DND-41 (cell line): Measurements from ENCODE around the gene MCC.

ENCODE experiments used
- ATAC-seq: fragments of 200-7000 bp; cut with Tn5 transposase; 3 replicates; pipeline ENCODE4 v1.9.1; 2021; ENCODE audit warnings: low read depth; ENCODE audit not compliant: insufficient read depth
- DNase-seq: peaks from one replicate; pipeline ENCODE4 v3.0.0-alpha.2; 2020
- H2AFZ ChIP-seq: 2 replicates; pipeline ENCODE4 v1.6.0; 2012; ENCODE audit warnings: low read depth, low read length
- H3K27ac ChIP-seq: 2 replicates; pipeline ENCODE4 v1.5.1; 2012; ENCODE audit warnings: low read length, inconsistent platforms
- H3K27me3 ChIP-seq: fragments of 200-600 bp; sonication (generic); 2 replicates; pipeline ENCODE4 v1.6.0; 2012; ENCODE audit warnings: low read length, mild to moderate bottlenecking, inconsistent platforms; ENCODE audit not compliant: insufficient read depth, poor library complexity
- H3K36me3 ChIP-seq: 2 replicates; pipeline ENCODE4 v1.5.1; 2012; ENCODE audit warnings: low read length, inconsistent platforms; ENCODE audit not compliant: insufficient read depth
- H3K4me1 ChIP-seq: 2 replicates; pipeline ENCODE4 v1.5.1; 2012; ENCODE audit warnings: mild to moderate bottlenecking, low read length; ENCODE audit not compliant: insufficient read depth
- H3K4me2 ChIP-seq: 2 replicates; pipeline ENCODE4 v1.6.0; 2012; ENCODE audit warnings: mild to moderate bottlenecking, moderate library complexity, low read length, inconsistent platforms; ENCODE audit not compliant: insufficient read depth
- H3K4me3 ChIP-seq, 2 experiments: fragments of 200-600 bp in 1 of 2; shearing (Covaris generic) in 1 of 2; 2 replicates each; pipeline ENCODE4 v1.5.1; 2012 to 2016; ENCODE audit warnings: inconsistent platforms in 2 of 2, low read length in 2 of 2, mild to moderate bottlenecking in 2 of 2, low read depth in 1 of 2, moderate library complexity in 1 of 2
- H3K79me2 ChIP-seq: 2 replicates; pipeline ENCODE4 v1.6.0; 2012; ENCODE audit warnings: low read length, inconsistent platforms; ENCODE audit not compliant: insufficient read depth
- H3K9ac ChIP-seq: 2 replicates; pipeline ENCODE4 v1.6.0; 2012; ENCODE audit warnings: low read depth, mild to moderate bottlenecking, inconsistent platforms, low read length, moderate library complexity
- H3K9me3 ChIP-seq: 2 replicates; pipeline ENCODE4 v1.5.1; 2012; ENCODE audit warnings: low read length, moderate library complexity, mild to moderate bottlenecking, inconsistent platforms; ENCODE audit not compliant: insufficient read depth, severe bottlenecking
- H4K20me1 ChIP-seq: 2 replicates; pipeline ENCODE4 v1.6.0; 2012; ENCODE audit warnings: low read length; ENCODE audit not compliant: insufficient read depth
- CTCF ChIP-seq: IDR thresholded peaks from 2 replicates; pipeline ENCODE4 v1.5.1; 2012; ENCODE audit warnings: borderline replicate concordance, low read length, moderate library complexity, mild to moderate bottlenecking; ENCODE audit not compliant: poor library complexity, severe bottlenecking; ENCODE audit errors: extremely low read depth
- EZH2 ChIP-seq: IDR thresholded peaks from 3 replicates; pipeline ENCODE4 v1.6.1; 2012; ENCODE audit warnings: borderline replicate concordance, low read depth, mild to moderate bottlenecking, moderate library complexity, low read length, inconsistent platforms; ENCODE audit not compliant: severe bottlenecking

MCC gene

GRCh38 chr5:112976432-112977309 lies 511.6 kb downstream of the MCC start, which contains the start of gene DCP2:
TSS of gene DCP2 (plus strand) at chr5:112976798. CDS start at chr5:112976934, 136 bp downstream.
- Histone ChIP-seq H2AFZ (peak within 1 kb of the TSS; percentile 79), H3K4me2 (peak within 1 kb of the TSS; percentile 78), H3K9me3 (no peaks in the 10 kb centered on the region), H3K9ac (peak within 1 kb of the TSS; percentile 80), H3K4me3 (peak within 1 kb of the TSS; percentile 49 to 71), H3K4me1 (peaks cover 44% of the 10 kb centered on the region), H3K27me3 (no peaks in the 10 kb centered on the region), H4K20me1 (peaks cover 24% of the 10 kb centered on the region; the same call in 1 of the 2 replicates), H3K36me3 (peaks cover 12% of the 10 kb centered on the region), H3K27ac (peak within 1 kb of the TSS; percentile 90), H3K79me2 (peaks cover 51% of the 10 kb centered on the region)
- TF ChIP-seq CTCF (no peak), EZH2 (no peak)
- peak; percentile 93 for ATAC-seq
- peak; percentile 98 for DNase-seq

- Histone ChIP-seq H3K79me2 (peaks cover 43% of the 10 kb centered on the region), H4K20me1 (peaks cover 16% of the 10 kb centered on the region; the same call in 1 of the 2 replicates), H3K4me1 (peaks cover 39% of the 10 kb centered on the region), H3K27ac (peak overlapping the region; percentile 88), H3K9me3 (no peaks in the 10 kb centered on the region), H3K9ac (peak overlapping the region; percentile 80), H3K4me2 (peak overlapping the region; percentile 61), H3K4me3 (peak overlapping the region; percentile 6 to 71; a peak in 3 of 4 replicates), H3K27me3 (no peaks in the 10 kb centered on the region), H3K36me3 (peaks cover 5% of the 10 kb centered on the region), H2AFZ (peak overlapping the region; percentile 68)
- peak; percentile 42 for ATAC-seq
- TF ChIP-seq EZH2 (no peak), CTCF (no peak)
- DNase-seq = no peak
Observed at GRCh38 chr5:112975721-112976431, 512.4 kb downstream of the MCC start.

GRCh38 chr5:112974901-112975300 lies 513.4 kb downstream of the MCC start:
- TF ChIP-seq CTCF (no peak), EZH2 (no peak)
- Histone ChIP-seq H3K9me3 (no peaks in the 10 kb centered on the region), H3K4me2 (no peak overlapping the region)

More at GRCh38 chr5:112974901-112975300, 513.4 kb downstream of the MCC start:
- Histone ChIP-seq H4K20me1 (peaks cover 13% of the 10 kb centered on the region; the same call in 1 of the 2 replicates), H3K36me3 (peaks cover 3% of the 10 kb centered on the region; the same call in 1 of the 2 replicates), H3K27ac (no peak overlapping the region), H3K4me3 (no peak overlapping the region), H3K9ac (no peak overlapping the region), H3K27me3 (no peaks in the 10 kb centered on the region), H3K79me2 (peaks cover 33% of the 10 kb centered on the region), H2AFZ (peak overlapping the region; percentile 68), H3K4me1 (peaks cover 32% of the 10 kb centered on the region)
- ATAC-seq = no peak
- no peak for DNase-seq
